A549 (cell line): ENCODE results near the gene LTBP4. TPM values are rescaled to one million over a fixed set of nuclear protein-coding genes. Genes with fewer than 3 reads are reported as not detected.

Experiments used
- BHLHE40 ChIP-seq: IDR thresholded peaks from 2 replicates; pipeline ENCODE4 v1.6.1; 2012; ENCODE audit warnings: low read depth, low read length, inconsistent platforms
- CBX2 ChIP-seq: fragments of 200-600 bp; sonication (generic); IDR thresholded peaks from 2 replicates; pipeline ENCODE4 v1.6.1; 2016; ENCODE audit warnings: low read depth, mild to moderate bottlenecking, borderline replicate concordance
- CEBPB ChIP-seq, 2 experiments: fragments of >200 bp in 1 of 2; sonication (Bioruptor Twin) in 1 of 2; formaldehyde crosslinking in 1 of 2; IDR thresholded peaks; 2 replicates each; pipeline ENCODE4 v1.6.1; 2012 to 2016
- CHD2 ChIP-seq: fragments of 150-350 bp; IDR thresholded peaks from 2 replicates; pipeline ENCODE4 v1.6.1; 2014; ENCODE audit warnings: low read length; ENCODE audit not compliant: partially characterized antibody
- CHD4 ChIP-seq: fragments of 200-600 bp; sonication (generic); IDR thresholded peaks from 2 replicates; pipeline ENCODE4 v1.6.1; 2016; ENCODE audit warnings: antibody characterized with exemption, mild to moderate bottlenecking, borderline replicate concordance
- EP300 ChIP-seq, 2 experiments: fragments of >200 bp; sonication (Bioruptor Twin); formaldehyde crosslinking; IDR thresholded peaks; 2 replicates in 1 of 2; 3 replicates in 1 of 2; pipeline ENCODE4 v1.6.1; 2016 to 2017
- FOSL2 ChIP-seq, 2 experiments: fragments of 450-650 bp in 1 of 2; fragments of >200 bp in 1 of 2; sonication (Bioruptor Twin) in 1 of 2; formaldehyde crosslinking; IDR thresholded peaks; 2 replicates each; pipeline versions ENCODE4 v1.5.0 to v1.6.1; 2016 to 2020; ENCODE audit warnings: mild to moderate bottlenecking in 1 of 2, moderate library complexity in 1 of 2
- HDAC2 ChIP-seq: fragments of 200-600 bp; sonication (generic); IDR thresholded peaks from 2 replicates; pipeline ENCODE4 v1.6.1; 2016
- HOXA7 ChIP-seq: fragments of 250-450 bp; sonication (Bioruptor Pico); IDR thresholded peaks from 2 replicates; pipeline ENCODE4 v1.5.0; 2020; ENCODE audit warnings: mild to moderate bottlenecking, moderate library complexity
- HOXB13 ChIP-seq: fragments of 250-450 bp; sonication (Bioruptor Pico); IDR thresholded peaks from 2 replicates; pipeline ENCODE4 v1.5.0; 2020; ENCODE audit warnings: low read depth, mild to moderate bottlenecking, moderate library complexity
- JUN ChIP-seq, 2 experiments: fragments of >200 bp; sonication (Bioruptor Twin); formaldehyde crosslinking; IDR thresholded peaks; 2 replicates in 1 of 2; 3 replicates in 1 of 2; pipeline ENCODE4 v1.6.1; 2016 to 2017
- JUNB ChIP-seq: fragments of >200 bp; sonication (Bioruptor Twin); formaldehyde crosslinking; IDR thresholded peaks from 2 replicates; pipeline ENCODE4 v1.6.1; 2016
- KDM5A ChIP-seq: fragments of 200-600 bp; sonication (generic); IDR thresholded peaks from 2 replicates; pipeline ENCODE4 v1.6.1; 2016; ENCODE audit warnings: antibody characterized with exemption, mild to moderate bottlenecking
- MAZ ChIP-seq: fragments of 150-350 bp; IDR thresholded peaks from 2 replicates; pipeline ENCODE4 v1.6.1; 2014; ENCODE audit warnings: antibody characterized with exemption, low read depth, low read length, borderline replicate concordance
- MYC ChIP-seq: IDR thresholded peaks from 2 replicates; pipeline ENCODE4 v1.6.1; 2012; ENCODE audit warnings: mild to moderate bottlenecking, inconsistent platforms, low read length, improper control_type of control experiment, borderline replicate concordance
- NFE2L2 ChIP-seq: fragments of 150-350 bp; conservative IDR thresholded peaks from 2 replicates; pipeline ENCODE4 v1.6.1; 2014; ENCODE audit warnings: low read length
- PHF8 ChIP-seq: fragments of 200-600 bp; sonication (generic); IDR thresholded peaks from 2 replicates; pipeline ENCODE4 v1.6.1; 2016; ENCODE audit warnings: low read depth, mild to moderate bottlenecking, antibody characterized with exemption, moderate library complexity, borderline replicate concordance
- POLR2A ChIP-seq: IDR thresholded peaks from 2 replicates; pipeline ENCODE4 v1.6.1; 2012; ENCODE audit warnings: mild to moderate bottlenecking, low read length
- RCOR1 ChIP-seq: fragments of 150-350 bp; IDR thresholded peaks from 2 replicates; pipeline ENCODE4 v1.6.1; 2014; ENCODE audit warnings: antibody characterized with exemption, low read length, low read depth
- RFX5 ChIP-seq: fragments of 450-650 bp; IDR thresholded peaks from 2 replicates; pipeline ENCODE4 v1.7.1; 2014; ENCODE audit warnings: antibody characterized with exemption, mild to moderate bottlenecking, moderate library complexity
- TFCP2L1 ChIP-seq: fragments of 250-450 bp; sonication (Bioruptor Pico); IDR thresholded peaks from 2 replicates; pipeline ENCODE4 v1.5.0; 2021; ENCODE audit warnings: mild to moderate bottlenecking
- TP53 ChIP-seq: fragments of 250-450 bp; sonication (Bioruptor Pico); IDR thresholded peaks from 2 replicates; pipeline ENCODE4 v1.5.0; 2021; ENCODE audit warnings: mild to moderate bottlenecking, moderate library complexity
- ZC3H11A ChIP-seq: fragments of 450-650 bp; IDR thresholded peaks from 2 replicates; pipeline ENCODE4 v1.6.1; 2014; ENCODE audit warnings: antibody characterized with exemption, mild to moderate bottlenecking
- ZFP36 ChIP-seq: fragments of 450-650 bp; IDR thresholded peaks from 2 replicates; pipeline ENCODE4 v1.6.1; 2014; ENCODE audit warnings: borderline replicate concordance; ENCODE audit not compliant: partially characterized antibody
- ZNF302 ChIP-seq: fragments of 250-450 bp; sonication (Bioruptor Pico); IDR thresholded peaks from 2 replicates; pipeline ENCODE4 v1.9.0; 2021; ENCODE audit warnings: inconsistent platforms, mild to moderate bottlenecking, moderate library complexity
- polyA plus RNA-seq, 4 experiments: library from polyadenylated mRNA; depleted of rRNA in 3 of 4; stranded (reverse); fragments of >200 nt; fragmentation: RNase III in 1 of 4; extraction: RNeasy Plus Mini Kit Qiagen cat#74134 plus additional on column Dnase treatment in 1 of 4; gene quantifications; 2 replicates in 3 of 4; 3 replicates in 1 of 4; pipeline ENCODE4 v1.2.3, GENCODE V29; 2011 to 2017
- TF ChIP-seq, protein P1 (sequence below): IDR thresholded peaks from 2 replicates; pipeline ENCODE4 v1.6.1; 2012
- TF ChIP-seq, protein P2 (sequence below): fragments of 150-350 bp; IDR thresholded peaks from 2 replicates; pipeline ENCODE4 v1.6.1; 2014; ENCODE audit warnings: low read depth, mild to moderate bottlenecking, low read length
- TF ChIP-seq, protein P3 (sequence below): fragments of >200 bp; sonication (Bioruptor Twin); formaldehyde crosslinking; IDR thresholded peaks from 3 replicates; pipeline ENCODE4 v1.6.1; 2016

Gene LTBP4
- polyA plus RNA-seq, 2 of the 4 experiments (the other 2 are of a cell fraction): 23.1 to 43.2 TPM

DNA sequence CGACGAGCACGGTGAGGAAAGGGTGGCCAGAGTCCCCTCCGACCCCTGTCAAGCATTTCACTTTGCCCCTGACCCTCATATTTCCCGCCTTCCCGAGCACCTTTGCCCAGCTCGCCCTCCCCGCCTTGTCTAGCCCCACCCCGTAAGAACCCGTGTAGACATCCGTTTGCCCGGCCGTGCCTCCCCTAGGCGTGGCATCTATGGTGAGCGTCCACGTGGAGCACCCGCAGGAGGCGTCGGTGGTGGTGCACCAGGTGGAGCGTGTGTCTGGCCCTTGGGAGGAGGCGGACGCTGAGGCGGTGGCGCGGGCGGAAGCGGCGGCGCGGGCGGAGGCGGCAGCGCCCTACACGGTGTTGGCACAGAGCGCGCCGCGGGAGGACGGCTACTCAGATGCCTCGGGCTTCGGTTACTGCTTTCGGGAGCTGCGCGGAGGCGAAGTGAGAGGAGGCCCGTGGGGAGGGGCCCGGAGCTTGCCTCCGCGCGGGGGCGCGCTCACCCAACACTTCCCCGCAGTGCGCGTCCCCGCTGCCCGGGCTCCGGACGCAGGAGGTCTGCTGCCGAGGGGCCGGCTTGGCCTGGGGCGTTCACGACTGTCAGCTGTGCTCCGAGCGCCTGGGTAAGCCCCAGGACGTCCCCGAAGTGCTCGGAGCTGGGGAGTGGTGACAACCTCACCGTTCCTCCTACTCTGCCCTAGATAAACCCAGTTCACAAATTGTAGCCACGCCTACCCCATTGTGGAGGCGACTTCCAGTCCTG lies 4.2 kb downstream of the LTBP4 start (continued):
- TF ChIP-seq, protein P1, sequence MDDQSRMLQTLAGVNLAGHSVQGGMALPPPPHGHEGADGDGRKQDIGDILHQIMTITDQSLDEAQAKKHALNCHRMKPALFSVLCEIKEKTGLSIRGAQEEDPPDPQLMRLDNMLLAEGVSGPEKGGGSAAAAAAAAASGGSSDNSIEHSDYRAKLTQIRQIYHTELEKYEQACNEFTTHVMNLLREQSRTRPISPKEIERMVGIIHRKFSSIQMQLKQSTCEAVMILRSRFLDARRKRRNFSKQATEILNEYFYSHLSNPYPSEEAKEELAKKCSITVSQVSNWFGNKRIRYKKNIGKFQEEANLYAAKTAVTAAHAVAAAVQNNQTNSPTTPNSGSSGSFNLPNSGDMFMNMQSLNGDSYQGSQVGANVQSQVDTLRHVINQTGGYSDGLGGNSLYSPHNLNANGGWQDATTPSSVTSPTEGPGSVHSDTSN: peak; percentile 28
- TF ChIP-seq ZNF302 (CRISPR knock-in tag) (no peak), ZC3H11A (no peak), CHD4 (no peak), HOXB13 (CRISPR knock-in tag) (peak; percentile 96; the same call in 1 of the 2 replicates), MYC (peak; percentile 91), MAZ (no peak), BHLHE40 (no peak), EP300 (IDR thresholded peaks at IDR 0.05) (no peak), CBX2 (no peak), CEBPB (IDR thresholded peaks at IDR 0.05) (no peak), CHD2 (no peak), KDM5A (no peak), JUNB (no peak), POLR2A (peak; percentile 29), ZFP36 (no peak), HDAC2 (no peak), TP53 (CRISPR knock-in tag) (peak; percentile 82), FOSL2 (IDR thresholded peaks at IDR 0.05) (no peak), FOSL2 (CRISPR knock-in tag; IDR thresholded peaks at IDR 0.05) (no peak), HOXA7 (CRISPR knock-in tag) (peak; percentile 85; the same call in 1 of the 2 replicates), JUN (IDR thresholded peaks at IDR 0.05) (peak; percentile 28 to 68; a peak in 3 of 5 replicates), RCOR1 (no peak), RFX5 (no peak), NFE2L2 (no peak), PHF8 (no peak), TFCP2L1 (peak; percentile 81; the same call in 1 of the 2 replicates)
- TF ChIP-seq, protein P2, sequence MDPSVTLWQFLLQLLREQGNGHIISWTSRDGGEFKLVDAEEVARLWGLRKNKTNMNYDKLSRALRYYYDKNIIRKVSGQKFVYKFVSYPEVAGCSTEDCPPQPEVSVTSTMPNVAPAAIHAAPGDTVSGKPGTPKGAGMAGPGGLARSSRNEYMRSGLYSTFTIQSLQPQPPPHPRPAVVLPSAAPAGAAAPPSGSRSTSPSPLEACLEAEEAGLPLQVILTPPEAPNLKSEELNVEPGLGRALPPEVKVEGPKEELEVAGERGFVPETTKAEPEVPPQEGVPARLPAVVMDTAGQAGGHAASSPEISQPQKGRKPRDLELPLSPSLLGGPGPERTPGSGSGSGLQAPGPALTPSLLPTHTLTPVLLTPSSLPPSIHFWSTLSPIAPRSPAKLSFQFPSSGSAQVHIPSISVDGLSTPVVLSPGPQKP: no peak
- TF ChIP-seq, protein P3, sequence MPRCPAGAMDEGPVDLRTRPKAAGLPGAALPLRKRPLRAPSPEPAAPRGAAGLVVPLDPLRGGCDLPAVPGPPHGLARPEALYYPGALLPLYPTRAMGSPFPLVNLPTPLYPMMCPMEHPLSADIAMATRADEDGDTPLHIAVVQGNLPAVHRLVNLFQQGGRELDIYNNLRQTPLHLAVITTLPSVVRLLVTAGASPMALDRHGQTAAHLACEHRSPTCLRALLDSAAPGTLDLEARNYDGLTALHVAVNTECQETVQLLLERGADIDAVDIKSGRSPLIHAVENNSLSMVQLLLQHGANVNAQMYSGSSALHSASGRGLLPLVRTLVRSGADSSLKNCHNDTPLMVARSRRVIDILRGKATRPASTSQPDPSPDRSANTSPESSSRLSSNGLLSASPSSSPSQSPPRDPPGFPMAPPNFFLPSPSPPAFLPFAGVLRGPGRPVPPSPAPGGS: 0 out of 3 replicates have a peak, but pooled peaks have one; percentile 28
